Endothelial cell of umbilical vein (primary cell): ENCODE measurements around the gene HDX.

Experiments
- CTCF ChIP-seq, 2 donors: IDR thresholded peaks; 1 replicate in 1 of 2; 2 replicates in 1 of 2; pipeline ENCODE4 v1.5.1; 2011; ENCODE audit warnings: low read length in 2 of 2, mild to moderate bottlenecking in 2 of 2, moderate library complexity in 2 of 2, control low read depth in 1 of 2, inconsistent platforms in 1 of 2, low read depth in 1 of 2; ENCODE audit not compliant: insufficient read depth in 1 of 2; ENCODE audit errors: extremely low read depth in 1 of 2
- EZH2 ChIP-seq: IDR thresholded peaks from 2 replicates; pipeline ENCODE4 v1.6.1; 2012; ENCODE audit warnings: borderline replicate concordance, low read depth, mild to moderate bottlenecking, moderate library complexity, low read length, inconsistent platforms; ENCODE audit not compliant: severe bottlenecking
- FOS ChIP-seq: IDR thresholded peaks from 2 replicates; pipeline ENCODE4 v1.6.1; 2011; ENCODE audit warnings: mild to moderate bottlenecking, low read length, moderate library complexity, borderline replicate concordance; ENCODE audit not compliant: insufficient read depth
- GATA2 ChIP-seq: IDR thresholded peaks from 2 replicates; pipeline ENCODE4 v1.7.0; 2011; ENCODE audit warnings: low read depth, mild to moderate bottlenecking, moderate library complexity, mixed read lengths, low read length; ENCODE audit not compliant: insufficient read length, insufficient read depth
- JUN ChIP-seq: IDR thresholded peaks from 2 replicates; pipeline ENCODE4 v1.6.1; 2011; ENCODE audit warnings: borderline replicate concordance, low read depth; ENCODE audit not compliant: insufficient read length, insufficient read depth
- MYC ChIP-seq: IDR thresholded peaks from one replicate; pipeline ENCODE4 v1.6.1; 2011; ENCODE audit warnings: mild to moderate bottlenecking, low read depth, low read length
- POLR2A ChIP-seq: IDR thresholded peaks from 2 replicates; pipeline ENCODE4 v1.6.1; 2012; ENCODE audit warnings: low read depth, mild to moderate bottlenecking, control low read depth, low read length
- POLR2AphosphoS5 ChIP-seq: IDR thresholded peaks from 2 replicates; pipeline ENCODE4 v1.6.1; 2012; ENCODE audit warnings: low read depth, mild to moderate bottlenecking, control low read depth, low read length, moderate library complexity; ENCODE audit not compliant: insufficient read depth
- TF ChIP-seq, protein P1 (sequence below): IDR thresholded peaks from 2 replicates; pipeline ENCODE4 v1.6.1; 2011; ENCODE audit not compliant: insufficient read depth, insufficient read length

DNA sequence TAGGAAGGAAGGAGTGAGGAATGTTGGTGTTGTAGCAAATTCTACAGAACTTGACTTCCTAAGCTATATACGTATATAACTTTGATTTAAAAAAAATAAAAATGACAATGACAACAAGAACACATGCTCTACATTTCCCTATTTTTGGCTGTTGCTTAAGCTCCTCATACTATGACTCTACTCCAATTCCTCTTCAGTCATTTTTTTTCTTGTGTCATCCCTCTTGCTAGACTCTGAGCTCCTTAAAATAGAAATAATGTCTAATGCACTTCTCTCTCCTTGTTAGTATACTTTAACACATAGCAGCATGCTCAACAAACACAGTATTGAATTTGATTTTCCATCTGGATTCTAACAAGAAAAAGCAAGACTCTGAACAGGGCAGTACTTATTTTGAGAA is 144.0 kb downstream of the HDX start:
- TF ChIP-seq, protein P1, sequence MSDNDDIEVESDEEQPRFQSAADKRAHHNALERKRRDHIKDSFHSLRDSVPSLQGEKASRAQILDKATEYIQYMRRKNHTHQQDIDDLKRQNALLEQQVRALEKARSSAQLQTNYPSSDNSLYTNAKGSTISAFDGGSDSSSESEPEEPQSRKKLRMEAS = no peak
- TF ChIP-seq POLR2AphosphoS5 (no peak), CTCF (IDR thresholded peaks at IDR 0.05; ENCODE audit: extremely low read depth in 1 of 2, insufficient read depth in 1 of 2, low read depth in 1 of 2, low read length in 2 of 2) (no peak), JUN (no peak), POLR2A (no peak), MYC (no peak), FOS (no peak), EZH2 (no peak), GATA2 (no peak)
